Frontal cortex (tissue), 4 donors: Measurements from ENCODE around the gene KCNE1. TPM values are rescaled to one million over a fixed set of nuclear protein-coding genes. Genes with fewer than 3 reads are reported as not detected.
"Not testable (repeated sequence)": the region's sequence is repeated elsewhere in the genome, so short reads cannot be mapped to it uniquely, and the experiment has no call there.

Source experiments
- DNase-seq, 2 donors: peaks; one replicate each; pipeline ENCODE4 v3.0.0; 2012; ENCODE audit warnings: low spot score in 2 of 2
- FAIRE-seq: peaks from 2 replicates; lab custom pipeline; 2012; peaks lifted over from hg19 to GRCh38; lab: Jason Lieb, UNC
- small RNA-seq: library from RNA; depleted of rRNA; stranded (forward); fragments of <200 nt; gene quantifications from one replicate; pipeline ENCODE3, GENCODE V24; 2014
- total RNA-seq: library from RNA; depleted of rRNA; stranded (reverse); fragments of >200 nt; gene quantifications from one replicate; pipeline ENCODE4 v1.2.3, GENCODE V29; 2014
- donor health status: control.
- donor health status: control.
- donor health status: control.

KCNE1 gene
- total RNA-seq, 1 donor from 2014 or later, result 0.41 TPM

- not testable (repeated sequence) for DNase-seq, FAIRE-seq
These were observed 65.0 kb downstream of the KCNE1 start for GRCh38 chr21:34447018-34447417.

- FAIRE-seq, result not testable (repeated sequence)
These were observed 68.5 kb downstream of the KCNE1 start for GRCh38 chr21:34443486-34443885.

GRCh38 chr21:34429710-34430109, 82.3 kb downstream of the KCNE1 start:
- FAIRE-seq, DNase-seq: not testable (repeated sequence)

More at GRCh38 chr21:34443486-34443885, 68.5 kb downstream of the KCNE1 start:
- DNase-seq, result not testable (repeated sequence)

- not testable (repeated sequence) for FAIRE-seq, DNase-seq
These were observed 83.6 kb downstream of the KCNE1 start for GRCh38 chr21:34428441-34428840.

- not testable (repeated sequence) for FAIRE-seq, DNase-seq
These were observed 84.7 kb downstream of the KCNE1 start for GRCh38 chr21:34427339-34427738.

- not testable (repeated sequence) for FAIRE-seq, DNase-seq
These were observed 88.2 kb downstream of the KCNE1 start, which contains the start of gene SMIM34 for GRCh38 chr21:34423805-34424204. Gene SMIM34, minus strand, starts transcription at chr21:34423951. Its CDS starts 112 bp downstream, at chr21:34423839.

- DNase-seq, FAIRE-seq: not testable (repeated sequence)
These were observed 94.4 kb downstream of the KCNE1 start for GRCh38 chr21:34417448-34418077.

GRCh38 chr21:34407294-34407693, 104.7 kb downstream of the KCNE1 start:
- not testable (repeated sequence) for FAIRE-seq

GRCh38 chr21:34406676-34407075, 105.3 kb downstream of the KCNE1 start:
- not testable (repeated sequence) for DNase-seq

More at GRCh38 chr21:34407294-34407693, 104.7 kb downstream of the KCNE1 start:
- DNase-seq, result not testable (repeated sequence)

GRCh38 chr21:34406102-34406501, 105.9 kb downstream of the KCNE1 start:
- FAIRE-seq, DNase-seq: not testable (repeated sequence)

More at GRCh38 chr21:34406676-34407075, 105.3 kb downstream of the KCNE1 start:
- FAIRE-seq, result not testable (repeated sequence)

GRCh38 chr21:34405686-34406085, 106.3 kb downstream of the KCNE1 start:
- FAIRE-seq, DNase-seq: not testable (repeated sequence)

- not testable (repeated sequence) for FAIRE-seq, DNase-seq
These were observed 107.3 kb downstream of the KCNE1 start for GRCh38 chr21:34404742-34405141.

- DNase-seq, FAIRE-seq: not testable (repeated sequence)
These were observed 111.5 kb downstream of the KCNE1 start for GRCh38 chr21:34400522-34400921.

Small RNA genes within 50 kb of the gene (small RNA-seq; reads per million reads assigned to genes)
- not detected for gene RF00614

Other genes starting within 250 kb of the KCNE1 start
- under 0.01 TPM for gene KCNE2, start 148.2 kb downstream of the KCNE1 start, total RNA-seq
- 26.5 TPM for gene SMIM11, start 136.7 kb downstream of the KCNE1 start, total RNA-seq
- not detected for gene SMIM34, start 88.3 kb downstream of the KCNE1 start, total RNA-seq
- gene RCAN1, start 102.9 kb upstream of the KCNE1 start, total RNA-seq, result 88.0 TPM
- gene CLIC6, start 156.8 kb upstream of the KCNE1 start, total RNA-seq, result under 0.01 TPM